Activated CD4-positive, alpha-beta T cell treated with anti-CD3 and anti-CD28 coated beads for 36 hours (primary cell): ENCODE results near the gene SLC25A18. TPM values are rescaled to one million over a fixed set of nuclear protein-coding genes. Genes with fewer than 3 reads are reported as not detected.
"Not testable (repeated sequence)": the region's sequence is repeated elsewhere in the genome, so short reads cannot be mapped to it uniquely, and the experiment has no call there.

ENCODE experiments used
- ATAC-seq: fragments of 200-7000 bp; cut with Tn5 transposase; one replicate; pipeline ENCODE4 v1.10.0; 2021; ENCODE audit warnings: mild to moderate bottlenecking, moderate library complexity
- CTCF ChIA-PET: fragments of 350-600 bp; sonication (Branson Sonifier 250); formaldehyde crosslinking; loops from one replicate; lab custom pipeline; 2021; ENCODE audit warnings: antibody characterized with exemption; lab: Charles Lee
- POLR2A ChIA-PET: fragments of 350-600 bp; sonication (Branson Sonifier 250); formaldehyde crosslinking; loops from one replicate; lab custom pipeline; 2021; ENCODE audit warnings: antibody characterized with exemption, inconsistent platforms; lab: Charles Lee
- DNase-seq: peaks from one replicate; pipeline ENCODE4 v3.0.0-alpha.2; 2020
- H3K27ac Mint-ChIP-seq: one replicate; pipeline ENCODE4 v1.8.0; 2021; ENCODE audit warnings: mixed read lengths
- H3K27me3 Mint-ChIP-seq: one replicate; pipeline ENCODE4 v1.8.0; 2021; ENCODE audit warnings: mixed read lengths
- H3K36me3 Mint-ChIP-seq: one replicate; pipeline ENCODE4 v1.8.0; 2021; ENCODE audit warnings: low read depth, mixed read lengths
- H3K4me1 Mint-ChIP-seq: one replicate; pipeline ENCODE4 v1.8.0; 2021; ENCODE audit warnings: mixed read lengths
- H3K4me3 Mint-ChIP-seq: one replicate; pipeline ENCODE4 v1.8.0; 2021; ENCODE audit warnings: mild to moderate bottlenecking, moderate library complexity, mixed read lengths
- H3K9me3 Mint-ChIP-seq: one replicate; pipeline ENCODE4 v1.8.0; 2021; ENCODE audit warnings: low read depth, mixed read lengths
- intact Hi-C, 2 experiments: fragments of 100-400 bp; cut with DNase I in 1 of 2; cut with micrococcal nuclease in 1 of 2; formaldehyde crosslinking; loops; one replicate each; pipeline versions ENCODE4 v1.14.2 to v1.15.1; 2022 to 2024; cut with DNase I, micrococcal nuclease
- total RNA-seq, 2 experiments: library from RNA; stranded (reverse); gene quantifications; one replicate each; pipeline ENCODE4 v1.2.3, GENCODE V29; 2021

Gene SLC25A18
- total RNA-seq, 2 experiments from 2014 or later = not detected

- H3K4me1 Mint-ChIP-seq = no peaks in the 10 kb centered on the region
- CTCF ChIA-PET = interaction anchor here (0.7 kb wide), 1 partner anchor 68 kb away, joined by 3 read pairs; no protein-coding TSS in a partner anchor
- no peaks in the 10 kb centered on the region for H3K9me3 Mint-ChIP-seq
Measured at GRCh38 chr22:17548010-17548755, 15.1 kb upstream of the SLC25A18 start.

GRCh38 chr22:17548756-17549035 lies 14.6 kb upstream of the SLC25A18 start:
- Mint-ChIP-seq H3K9me3 (no peaks in the 10 kb centered on the region), H3K27me3 (no peaks in the 10 kb centered on the region), H3K4me1 (no peaks in the 10 kb centered on the region), H3K27ac (no peak overlapping the region), H3K36me3 (no peaks in the 10 kb centered on the region), H3K4me3 (no peak overlapping the region)
- ChIA-PET CTCF (no interaction called here), POLR2A (no interaction called here)
- intact Hi-C loops = no loop called here
- no peak for ATAC-seq
- no peak for DNase-seq

More at GRCh38 chr22:17548010-17548755, 15.1 kb upstream of the SLC25A18 start:
- POLR2A ChIA-PET = no interaction called here
- no peaks in the 10 kb centered on the region for H3K27me3 Mint-ChIP-seq
- DNase-seq (no peak), ATAC-seq (no peak)
- H3K27ac Mint-ChIP-seq = no peak overlapping the region
- no peaks in the 10 kb centered on the region for H3K36me3 Mint-ChIP-seq
- no peak overlapping the region for H3K4me3 Mint-ChIP-seq
- intact Hi-C loops = no loop called here

GRCh38 chr22:17549183-17549582 lies 14.1 kb upstream of the SLC25A18 start:
- Mint-ChIP-seq H3K4me3 (no peak overlapping the region), H3K9me3 (no peaks in the 10 kb centered on the region), H3K36me3 (no peaks in the 10 kb centered on the region), H3K27ac (no peak overlapping the region), H3K27me3 (no peaks in the 10 kb centered on the region), H3K4me1 (no peaks in the 10 kb centered on the region)
- POLR2A ChIA-PET = no interaction called here
- ATAC-seq = no peak
- no peak for DNase-seq
- CTCF ChIA-PET = interaction anchor here (0.6 kb wide), 1 partner anchor 186 kb away, joined by 3 read pairs; no protein-coding TSS in a partner anchor
- intact Hi-C loops = no loop called here

- H3K9me3 Mint-ChIP-seq = no peaks in the 10 kb centered on the region
- ATAC-seq (no peak), DNase-seq (no peak)
- no peak overlapping the region for H3K27ac Mint-ChIP-seq
- intact Hi-C loops = no loop called here
- no peak overlapping the region for H3K4me3 Mint-ChIP-seq
- POLR2A ChIA-PET = no interaction called here
- no peaks in the 10 kb centered on the region for H3K36me3 Mint-ChIP-seq
- H3K4me1 Mint-ChIP-seq = no peaks in the 10 kb centered on the region
- CTCF ChIA-PET = interaction anchor here (0.6 kb wide), 1 partner anchor 186 kb away, joined by 3 read pairs; no protein-coding TSS in a partner anchor
- H3K27me3 Mint-ChIP-seq = no peaks in the 10 kb centered on the region
Measured at GRCh38 chr22:17549655-17550054, 13.6 kb upstream of the SLC25A18 start.

GRCh38 chr22:17552737-17553136 lies 10.6 kb upstream of the SLC25A18 start:
- Mint-ChIP-seq H3K36me3 (no peaks in the 10 kb centered on the region), H3K9me3 (no peaks in the 10 kb centered on the region), H3K4me3 (no peak overlapping the region), H3K27me3 (no peaks in the 10 kb centered on the region), H3K27ac (no peak overlapping the region), H3K4me1 (no peaks in the 10 kb centered on the region)
- ATAC-seq = no peak
- intact Hi-C loops = no loop called here
- POLR2A ChIA-PET = no interaction called here
- CTCF ChIA-PET = no interaction called here
- DNase-seq = no peak

- ATAC-seq = no peak
- ChIA-PET POLR2A (no interaction called here), CTCF (interaction anchor here (0.5 to 1.0 kb wide), 2 partner anchors 35 to 53 kb away, joined by 3 read pairs; no protein-coding TSS in a partner anchor)
- no peak for DNase-seq
- peaks cover 2% of the 10 kb centered on the region for H3K27me3 Mint-ChIP-seq
- intact Hi-C loops = no loop called here
- no peaks in the 10 kb centered on the region for H3K36me3 Mint-ChIP-seq
- H3K4me3 Mint-ChIP-seq = no peak overlapping the region
- no peaks in the 10 kb centered on the region for H3K9me3 Mint-ChIP-seq
- no peaks in the 10 kb centered on the region for H3K4me1 Mint-ChIP-seq
- no peak overlapping the region for H3K27ac Mint-ChIP-seq
Measured at GRCh38 chr22:17554814-17555213, 8.5 kb upstream of the SLC25A18 start.

- no peak overlapping the region for H3K4me3 Mint-ChIP-seq
- H3K27me3 Mint-ChIP-seq = peaks cover 2% of the 10 kb centered on the region
- intact Hi-C loops = no loop called here
- CTCF ChIA-PET = interaction anchor here (0.6 to 1.7 kb wide), 4 partner anchors 116 to 517 kb away, joined by 3 to 6 read pairs (median 3); no protein-coding TSS in a partner anchor
- H3K27ac Mint-ChIP-seq = no peak overlapping the region
- POLR2A ChIA-PET = no interaction called here
- no peaks in the 10 kb centered on the region for H3K4me1 Mint-ChIP-seq
- ATAC-seq (no peak), DNase-seq (no peak)
- no peaks in the 10 kb centered on the region for H3K9me3 Mint-ChIP-seq
- no peaks in the 10 kb centered on the region for H3K36me3 Mint-ChIP-seq
Measured at GRCh38 chr22:17559188-17559587, 4.1 kb upstream of the SLC25A18 start.

- Mint-ChIP-seq H3K9me3 (no peaks in the 10 kb centered on the region), H3K36me3 (no peaks in the 10 kb centered on the region), H3K4me3 (no peak overlapping the region), H3K27ac (no peak overlapping the region), H3K4me1 (no peaks in the 10 kb centered on the region), H3K27me3 (peaks cover 1% of the 10 kb centered on the region)
- DNase-seq (no peak), ATAC-seq (no peak)
- CTCF ChIA-PET = no interaction called here
- POLR2A ChIA-PET = no interaction called here
- intact Hi-C loops = no loop called here
Measured at GRCh38 chr22:17563936-17564391, 666 bp downstream of the SLC25A18 start.

- H3K4me3 Mint-ChIP-seq, H3K36me3 Mint-ChIP-seq, H3K4me1 Mint-ChIP-seq, H3K9me3 Mint-ChIP-seq, DNase-seq, ATAC-seq, intact Hi-C loops, H3K27ac Mint-ChIP-seq, POLR2A ChIA-PET: not testable (repeated sequence)
- H3K27me3 Mint-ChIP-seq = peaks cover 10% of the 10 kb centered on the region
- CTCF ChIA-PET = interaction anchor here (0.8 kb wide), 1 partner anchor 10 kb away, joined by 3 read pairs; no protein-coding TSS in a partner anchor
Measured at GRCh38 chr22:17566016-17566687, 2.9 kb downstream of the SLC25A18 start.

DNA sequence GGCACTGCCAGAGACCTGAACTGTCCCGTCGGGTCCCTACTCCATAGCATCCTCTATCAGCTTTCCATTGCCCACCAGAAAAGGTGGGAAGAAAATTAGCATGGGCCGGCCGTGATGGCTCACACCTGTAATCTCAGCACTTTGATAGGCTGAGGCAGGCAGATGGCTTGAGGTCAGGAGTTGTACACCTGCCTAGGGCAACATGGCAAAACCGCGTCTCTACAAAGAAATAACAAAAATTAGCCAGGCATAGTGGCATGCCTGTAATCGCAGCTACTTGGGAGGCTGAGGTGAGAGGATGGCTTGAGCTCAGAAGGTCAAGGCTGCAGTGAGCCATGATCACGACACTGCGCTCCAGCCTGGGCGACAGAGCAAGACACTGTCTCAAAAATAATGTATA lies 3.5 kb downstream of the SLC25A18 start:
- intact Hi-C loops = no loop called here
- Mint-ChIP-seq H3K4me3 (no peak overlapping the region), H3K27ac (no peak overlapping the region), H3K27me3 (peaks cover 10% of the 10 kb centered on the region), H3K36me3 (no peaks in the 10 kb centered on the region), H3K4me1 (no peaks in the 10 kb centered on the region), H3K9me3 (no peaks in the 10 kb centered on the region)
- ATAC-seq (no peak), DNase-seq (no peak)
- POLR2A ChIA-PET = no interaction called here
- CTCF ChIA-PET = interaction anchor here (0.6 to 0.8 kb wide), 2 partner anchors 11 kb away, joined by 3 read pairs; no protein-coding TSS in a partner anchor

DNA sequence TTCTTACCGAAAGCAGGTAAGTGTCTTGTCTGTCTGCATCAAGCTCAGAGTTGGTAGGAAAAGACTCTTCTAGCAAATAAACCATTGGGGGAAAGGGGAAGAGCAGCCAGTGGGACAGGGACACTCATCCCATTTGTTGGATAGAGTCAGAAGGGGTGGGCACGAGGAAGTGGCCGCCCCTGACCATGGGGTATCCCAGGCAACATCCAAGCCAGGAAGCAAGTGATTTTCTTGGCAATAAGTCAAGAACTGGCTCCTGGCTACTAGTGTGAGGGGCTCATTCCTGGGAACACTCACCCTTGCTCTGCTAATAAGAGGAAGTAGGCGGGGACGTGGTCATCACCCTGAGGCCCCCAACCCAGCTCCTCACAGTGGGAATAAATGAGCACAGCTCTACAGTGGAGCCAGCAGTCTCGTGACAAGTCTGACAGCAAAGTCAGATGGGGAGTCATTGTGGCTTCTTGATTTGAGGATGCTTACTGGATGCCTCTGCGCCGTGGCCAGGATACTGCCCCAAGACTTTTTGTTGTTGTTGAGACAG lies 6.7 kb downstream of the SLC25A18 start:
- Mint-ChIP-seq H3K27me3 (peaks cover 10% of the 10 kb centered on the region), H3K36me3 (no peaks in the 10 kb centered on the region), H3K4me1 (no peaks in the 10 kb centered on the region), H3K4me3 (no peak overlapping the region), H3K9me3 (no peaks in the 10 kb centered on the region), H3K27ac (no peak overlapping the region)
- POLR2A ChIA-PET = no interaction called here
- ATAC-seq = no peak
- CTCF ChIA-PET = interaction anchor here (0.6 kb wide), 1 partner anchor 97 kb away, joined by 3 read pairs; no protein-coding TSS in a partner anchor
- intact Hi-C loops = no loop called here
- DNase-seq = no peak
